ENCODE data around the gene SLC6A2.
"Not testable (repeated sequence)": the region's sequence is repeated elsewhere in the genome, so short reads cannot be mapped to it uniquely, and the experiment has no call there.

The SLC6A2 gene

DNA sequence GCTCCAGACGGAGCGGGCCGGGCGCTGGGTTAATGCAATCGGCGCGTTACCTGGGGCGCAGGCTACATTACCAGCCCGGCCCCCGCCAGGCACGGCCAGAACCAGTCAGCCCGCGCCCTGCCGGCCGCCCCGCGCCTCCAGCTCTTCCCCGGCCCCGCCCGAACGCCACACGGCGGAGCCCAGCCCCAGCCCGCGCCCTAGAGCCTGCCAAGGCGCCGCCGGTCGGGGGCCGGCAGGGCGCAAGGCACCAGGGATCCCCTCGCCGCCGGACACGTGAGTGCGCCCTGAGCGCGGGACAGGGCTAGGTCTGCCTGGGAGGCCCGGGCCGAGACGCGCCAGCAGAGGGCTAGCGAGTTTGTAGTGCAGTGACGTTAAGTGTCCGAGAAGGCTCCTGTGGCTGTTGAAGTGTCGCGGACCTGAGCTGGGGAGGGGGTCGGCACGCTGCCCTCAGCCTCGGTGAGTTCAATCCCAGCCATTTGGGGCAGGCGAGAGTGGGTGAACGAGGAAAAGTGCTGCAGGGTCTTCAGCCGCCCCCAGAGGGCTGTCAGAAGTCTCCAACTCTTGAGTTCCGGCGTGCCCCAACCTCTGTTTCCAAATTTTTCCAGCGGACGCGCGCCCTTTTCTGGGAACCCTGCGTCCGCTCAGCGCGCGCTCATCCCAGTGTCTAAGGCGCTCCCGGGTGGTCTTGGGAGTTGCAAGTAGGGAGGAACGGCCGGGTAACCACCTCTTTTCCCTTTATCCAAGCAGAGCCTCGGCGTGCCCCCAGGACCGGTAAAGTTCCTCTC, at the start of gene SLC6A2:
SLC6A2 (plus strand) TSS at position 92 of the 785 bp plus-strand sequence. CDS start 707 bp downstream, outside the sequence.
- peak; percentile 46 for DNase-seq (ENCODE audit: low spot score)

GRCh38 chr16:55613613-55614335, 42.0 kb upstream of the SLC6A2 start:
- no peak for DNase-seq (ENCODE audit: low spot score)

DNA sequence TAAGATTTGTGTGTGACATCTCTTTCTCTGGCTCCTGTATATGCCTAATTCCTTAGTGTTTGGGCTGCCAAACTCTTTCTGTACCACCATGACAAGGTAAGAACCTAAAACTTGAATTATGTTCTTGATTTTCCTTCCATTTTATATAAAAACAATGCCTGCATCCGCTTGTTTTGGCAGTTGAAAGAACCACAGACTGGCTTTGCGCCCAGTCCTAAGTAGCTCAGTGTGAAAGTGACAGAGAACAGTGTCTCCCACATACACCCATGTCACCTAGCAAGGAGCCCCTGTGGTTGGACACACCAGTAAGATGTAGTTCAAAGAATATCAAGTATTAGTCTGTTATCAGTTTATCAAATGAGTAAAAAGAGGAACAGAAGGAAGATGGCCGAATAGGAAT, 40.7 kb upstream of the SLC6A2 start:
- no peak for DNase-seq (ENCODE audit: low spot score)

DNA sequence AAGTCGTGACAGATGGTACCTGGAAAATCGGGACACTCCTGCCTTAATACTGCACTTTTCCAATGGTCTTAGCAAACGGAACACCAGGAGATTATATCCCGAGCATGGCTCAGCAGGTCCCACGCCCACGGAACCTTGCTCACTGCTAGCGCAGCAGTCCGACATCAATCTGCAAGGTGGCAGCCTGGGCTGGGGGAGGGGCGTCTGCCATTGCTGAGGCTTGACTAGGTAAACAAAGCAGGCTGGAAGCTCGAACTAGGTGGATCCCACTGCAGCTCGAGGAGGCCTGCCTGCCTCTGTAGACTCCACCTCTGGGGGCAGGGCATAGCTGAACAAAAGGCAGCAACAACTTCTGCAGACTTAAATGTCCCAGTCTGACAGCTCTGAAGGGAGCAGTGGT, 40.1 kb upstream of the SLC6A2 start:
- DNase-seq (ENCODE audit: low spot score): not testable (repeated sequence)

- no peak for DNase-seq (ENCODE audit: low spot score)
These were observed 34.0 kb upstream of the SLC6A2 start for GRCh38 chr16:55621771-55622170.

DNA sequence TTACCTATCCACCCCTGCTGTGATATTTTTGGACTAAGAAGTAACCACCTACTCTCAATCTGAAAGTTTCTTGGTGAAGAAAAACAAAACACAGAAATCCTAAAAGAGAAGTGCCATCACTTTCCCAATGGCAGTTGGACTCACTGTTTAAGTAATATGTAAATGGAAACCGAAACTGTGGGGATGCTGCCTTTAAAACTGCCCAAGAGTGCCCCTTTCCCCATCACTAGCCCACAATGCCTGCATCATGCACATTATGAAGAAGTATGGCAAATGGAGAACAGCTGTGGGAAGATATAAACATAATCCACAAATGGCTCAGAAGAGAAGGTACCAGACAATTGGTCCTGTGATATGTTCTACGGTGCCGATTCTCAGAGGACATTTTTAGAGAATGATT, 33.5 kb upstream of the SLC6A2 start:
- DNase-seq (ENCODE audit: low spot score): no peak

DNA sequence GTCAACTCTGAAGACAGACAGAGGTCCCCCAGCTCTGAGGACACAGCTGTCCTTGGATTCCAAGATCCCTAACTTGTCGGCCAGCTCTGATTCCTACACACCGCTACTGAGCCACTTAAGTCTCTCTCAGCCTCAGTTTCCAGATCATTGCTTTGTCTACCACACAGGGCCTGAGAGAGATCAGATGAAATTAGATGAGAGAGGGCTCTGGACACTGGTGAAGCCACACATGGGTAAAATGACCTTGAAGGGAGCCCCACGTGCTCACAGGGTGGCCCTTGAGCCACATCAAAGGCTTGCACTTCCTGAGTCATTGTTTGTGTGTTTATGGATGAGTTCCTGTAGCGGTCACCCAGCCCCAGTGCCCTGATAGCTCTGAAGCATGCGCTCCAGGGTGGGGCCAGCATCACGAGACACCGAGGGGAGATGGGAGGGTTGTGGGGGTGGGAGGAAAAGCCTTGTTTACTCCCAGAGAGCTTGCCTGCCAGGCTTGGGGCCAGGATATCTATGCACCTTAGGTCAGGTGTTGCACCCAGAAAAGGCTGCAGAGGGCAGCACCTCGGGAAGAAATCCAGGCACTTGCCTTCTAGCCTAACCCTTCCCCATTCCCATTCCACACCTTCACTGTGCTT, 32.7 kb upstream of the SLC6A2 start:
- DNase-seq (ENCODE audit: low spot score): no peak

DNA sequence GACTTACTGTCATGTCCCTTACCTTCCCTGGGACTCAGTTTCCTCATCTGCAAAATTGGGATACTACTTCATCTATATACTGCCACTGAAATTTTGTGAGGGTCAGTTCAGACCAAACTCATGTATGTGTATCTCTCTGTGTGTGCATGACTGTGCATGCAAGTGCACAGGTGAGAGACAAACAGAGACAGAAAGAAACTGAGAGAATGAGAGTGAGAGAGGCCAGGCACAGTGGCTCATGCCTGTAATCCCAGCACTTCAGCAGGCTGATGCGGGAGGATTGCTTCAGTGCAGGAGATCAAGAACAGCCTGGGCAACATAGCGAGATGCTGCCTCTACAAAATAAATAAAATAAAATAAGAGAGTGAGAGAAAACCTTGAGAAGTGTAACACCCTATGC, 32.1 kb upstream of the SLC6A2 start:
- DNase-seq (ENCODE audit: low spot score): no peak

GRCh38 chr16:55624696-55625095, 31.1 kb upstream of the SLC6A2 start:
- no peak for DNase-seq (ENCODE audit: low spot score)

DNA sequence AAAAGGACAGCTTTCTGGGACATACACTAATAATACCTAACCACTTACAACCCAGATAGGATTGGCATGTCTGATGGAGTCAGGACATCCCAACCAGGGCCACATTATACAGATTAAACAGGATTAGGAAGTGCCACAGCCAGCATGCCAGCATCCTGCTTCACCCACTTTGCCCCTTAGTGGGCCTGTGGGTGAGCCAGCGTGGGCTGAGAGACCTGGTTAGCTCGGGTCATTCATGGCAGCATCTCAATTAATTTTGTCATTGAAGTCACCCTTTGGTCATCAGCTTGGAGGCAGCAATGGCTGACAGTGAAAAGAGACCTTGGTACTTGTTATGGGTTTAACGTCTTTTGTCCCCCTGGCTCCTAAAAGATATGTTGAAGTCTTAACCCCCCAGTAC, 29.9 kb upstream of the SLC6A2 start:
- DNase-seq (ENCODE audit: low spot score): no peak

DNA sequence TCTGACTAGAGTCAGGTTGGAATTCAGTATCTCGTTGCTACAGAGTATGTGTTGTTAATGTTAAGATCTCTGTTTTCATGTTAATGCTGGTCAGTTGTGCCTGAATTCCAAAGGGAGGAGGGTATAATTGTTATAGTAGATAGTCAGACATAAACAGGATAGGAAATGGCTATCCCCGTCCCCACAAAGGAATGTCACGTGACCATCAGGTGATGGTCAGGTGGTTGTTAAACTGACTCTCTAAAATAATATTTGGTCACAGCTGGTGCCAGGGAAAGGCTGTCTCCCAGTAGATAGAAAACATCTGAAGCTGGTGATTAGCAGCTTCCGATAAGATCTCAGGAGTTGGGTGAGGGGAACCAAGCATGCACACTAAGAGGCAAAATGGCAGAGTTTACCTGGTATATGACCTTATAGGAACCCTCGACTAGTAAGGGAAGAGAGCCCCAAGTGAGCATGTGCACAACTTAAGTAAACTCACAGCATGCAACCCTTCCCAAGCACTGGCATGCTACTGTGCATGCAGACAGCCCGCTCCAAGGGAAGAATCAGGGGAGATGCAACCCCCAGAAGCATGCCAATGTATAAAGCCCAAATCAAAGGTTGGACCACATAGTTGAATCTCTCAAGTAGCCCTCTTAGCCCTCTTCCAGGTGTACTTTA, 27.4 kb upstream of the SLC6A2 start:
- DNase-seq (ENCODE audit: low spot score): no peak

DNA sequence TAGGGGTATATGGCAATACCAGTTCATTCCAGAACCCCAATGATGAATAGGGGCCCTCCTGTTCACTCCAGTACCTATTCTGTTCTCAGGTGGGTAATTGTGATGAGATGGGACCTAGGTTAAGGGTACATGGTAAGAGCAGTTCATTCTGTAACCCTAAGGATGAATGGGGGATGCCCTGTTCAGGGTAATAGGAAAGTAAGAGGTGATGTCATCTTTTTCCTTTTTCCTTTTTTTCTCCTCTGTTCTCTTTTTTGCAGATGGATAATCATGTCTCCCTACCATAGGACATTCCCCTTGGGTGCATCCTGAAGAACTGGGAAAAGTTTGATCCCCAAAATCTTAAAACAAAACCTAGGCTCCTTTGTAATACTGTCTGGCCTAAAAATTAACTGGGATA, 25.0 kb upstream of the SLC6A2 start:
- no peak for DNase-seq (ENCODE audit: low spot score)

- no peak for DNase-seq (ENCODE audit: low spot score)
These were observed 23.5 kb upstream of the SLC6A2 start for GRCh38 chr16:55632259-55632658.

DNA sequence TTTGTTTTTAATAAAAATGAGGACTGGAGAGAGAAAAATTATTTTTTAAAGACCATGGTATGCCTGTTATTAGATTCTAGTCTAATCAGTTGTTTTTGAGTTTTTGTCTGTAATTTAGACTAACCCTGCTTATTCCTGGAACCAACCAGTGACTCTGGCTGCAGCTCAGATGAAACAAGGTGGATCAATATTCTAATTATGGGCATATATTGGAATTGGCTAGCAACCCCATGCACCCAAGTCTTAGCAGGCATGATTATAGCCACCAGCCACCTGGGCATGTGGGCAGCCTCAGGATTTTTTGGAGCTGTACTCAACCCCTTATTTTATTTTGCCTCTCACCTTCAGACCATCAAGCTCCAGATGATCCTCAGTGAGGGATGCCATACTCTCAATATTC, 21.6 kb upstream of the SLC6A2 start:
- DNase-seq (ENCODE audit: low spot score): no peak

DNA sequence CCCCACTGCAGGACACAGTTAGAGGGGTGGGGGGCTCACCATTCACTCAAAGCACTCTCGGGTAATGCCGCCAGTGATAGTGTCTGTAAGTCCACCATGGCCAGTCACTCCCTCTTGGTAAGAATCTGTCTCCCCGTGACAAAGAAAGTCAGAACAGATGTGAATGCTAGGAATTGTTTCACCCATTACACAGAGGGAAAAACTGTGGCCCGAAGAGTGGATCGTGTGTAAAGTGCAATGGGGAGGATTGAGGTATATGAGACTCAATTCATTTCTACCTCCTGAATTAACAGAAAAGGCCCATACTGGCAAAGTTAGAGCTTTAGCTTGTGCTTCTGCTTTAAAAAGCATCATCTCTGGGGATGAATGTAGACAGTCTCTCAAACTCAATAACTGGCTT, 17.5 kb upstream of the SLC6A2 start:
- DNase-seq (ENCODE audit: low spot score): no peak

GRCh38 chr16:55640701-55641327, 15.0 kb upstream of the SLC6A2 start:
- no peak for DNase-seq (ENCODE audit: low spot score)

DNA sequence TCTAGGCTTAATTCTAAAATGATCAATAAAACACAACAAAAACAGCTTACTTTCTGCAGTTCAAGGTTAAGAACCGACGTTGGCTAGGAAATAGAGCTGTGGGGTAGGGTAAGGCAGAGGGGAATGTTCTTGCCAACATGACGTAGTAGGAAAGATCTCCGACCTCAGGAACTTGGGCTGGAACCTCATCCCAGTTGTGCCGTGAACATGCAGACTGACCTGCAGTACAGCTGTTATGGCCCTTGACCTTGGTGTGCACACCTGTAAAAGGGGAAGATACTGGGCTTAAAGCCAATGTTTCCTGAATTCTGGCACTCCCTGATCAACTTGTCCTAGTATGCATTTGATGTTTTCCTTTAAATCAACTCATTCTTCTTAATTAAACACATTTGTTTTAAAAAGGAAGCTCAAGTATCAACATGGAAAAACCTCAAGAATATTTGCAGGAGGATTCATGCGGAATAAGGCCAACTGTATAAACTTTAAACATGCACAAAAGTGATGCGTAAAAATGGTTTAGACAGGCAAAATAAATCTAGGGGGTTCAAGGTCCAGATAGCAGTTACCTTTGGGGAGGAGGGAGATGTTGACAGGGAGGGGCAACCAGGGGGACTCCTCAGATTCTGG, 14.2 kb upstream of the SLC6A2 start:
- peak; percentile 53 for DNase-seq (ENCODE audit: low spot score)

DNA sequence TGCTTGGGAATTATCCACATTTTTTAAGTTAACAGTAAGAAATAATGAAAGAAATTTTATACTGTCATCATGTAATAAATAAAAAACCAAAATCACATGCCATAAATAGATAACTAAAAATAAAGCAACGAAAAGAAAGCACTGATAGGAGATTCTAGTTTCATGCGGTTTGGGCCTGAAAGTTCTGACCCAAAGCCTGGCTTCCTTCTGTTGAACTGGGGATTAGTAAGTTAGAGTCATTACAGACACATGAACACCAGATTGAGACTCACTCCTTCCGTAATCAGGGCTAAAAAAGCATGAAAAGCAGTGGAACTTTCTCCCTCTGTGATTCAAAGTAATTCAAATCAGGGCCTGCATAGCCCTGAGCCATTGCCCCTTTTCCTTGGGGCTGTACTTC, 13.2 kb upstream of the SLC6A2 start:
- DNase-seq (ENCODE audit: low spot score): peak; percentile 45

DNA sequence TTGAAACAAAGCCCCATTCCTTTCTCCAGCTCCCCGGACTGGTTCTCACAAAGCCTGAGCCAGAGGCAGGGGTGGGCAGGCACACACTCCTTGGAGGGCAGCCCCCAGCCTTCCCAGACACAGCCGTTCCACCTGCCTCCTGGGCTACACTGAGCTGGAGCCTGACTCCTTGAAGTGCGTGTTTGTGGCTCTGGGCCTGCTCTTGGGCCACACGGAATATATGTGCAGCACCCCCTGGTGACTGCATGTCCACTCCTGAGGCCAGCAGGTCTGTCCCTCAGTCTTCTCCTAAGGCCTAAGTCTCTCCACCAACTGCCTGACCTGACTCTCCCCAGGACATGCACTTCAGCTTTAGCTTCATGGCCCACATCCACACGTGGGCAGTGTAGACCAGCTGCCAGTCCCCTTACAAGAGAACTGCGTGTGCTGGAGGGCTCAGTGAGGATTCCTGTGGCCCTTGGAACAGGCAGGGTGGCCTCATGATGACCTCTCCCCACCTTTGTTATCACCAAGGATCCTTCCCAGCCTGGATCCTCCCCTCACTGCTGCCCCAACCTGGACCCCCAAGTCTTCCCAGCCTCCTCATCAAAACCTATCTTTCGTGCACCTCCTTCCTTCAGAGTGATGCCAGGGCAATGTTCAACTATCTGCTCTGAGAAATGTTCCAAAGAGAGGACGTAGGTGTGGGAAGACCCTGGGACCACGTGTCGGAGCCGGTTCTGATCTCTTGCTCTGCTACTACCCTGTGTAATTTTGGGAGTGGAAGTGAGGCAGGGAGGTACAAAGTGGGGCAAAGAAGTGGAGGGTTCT, 12.4 kb upstream of the SLC6A2 start:
- no peak for DNase-seq (ENCODE audit: low spot score)

- DNase-seq (ENCODE audit: low spot score): no peak
These were observed 9.8 kb upstream of the SLC6A2 start for GRCh38 chr16:55645986-55646385.

- DNase-seq (ENCODE audit: low spot score): no peak
These were observed 8.4 kb upstream of the SLC6A2 start for GRCh38 chr16:55647343-55647742.

All from GM03348 (cell line).